Kidney (tissue), 14 donors: ENCODE data around the gene CUBN. TPM values are rescaled to one million over a fixed set of nuclear protein-coding genes. Genes with fewer than 3 reads are reported as not detected.
A peak's percentile ranks its signal among the peaks of the same experiment; 100 is the strongest.

Experiments
- DNase-seq, 5 donors: peaks; one replicate each; pipeline ENCODE4 v3.0.0-alpha.2; 2013 to 2020
- FAIRE-seq: peaks from 2 replicates; lab custom pipeline; 2012; peaks lifted over from hg19 to GRCh38; lab: Jason Lieb, UNC
- H3K27ac ChIP-seq, 2 donors: one replicate each; pipeline ENCODE4 v1.7.0; 2013; ENCODE audit warnings: low read depth in 2 of 2, low read length in 2 of 2, inconsistent platforms in 1 of 2
- H3K27me3 ChIP-seq: one replicate; pipeline ENCODE4 v1.7.1; 2013; ENCODE audit warnings: low read length, inconsistent platforms; ENCODE audit not compliant: control insufficient read depth, insufficient read depth
- H3K36me3 ChIP-seq, 3 donors: one replicate each; pipeline versions ENCODE4 v1.7.0 to v1.7.1; 2013; ENCODE audit warnings: low read length in 3 of 3, control low read depth in 1 of 3, inconsistent platforms in 1 of 3; ENCODE audit not compliant: insufficient read depth in 3 of 3, control insufficient read depth in 2 of 3
- H3K4me1 ChIP-seq, 3 donors: one replicate each; pipeline versions ENCODE4 v1.7.0 to v1.7.1; 2013; ENCODE audit warnings: low read length in 3 of 3, inconsistent platforms in 1 of 3, low read depth in 1 of 3; ENCODE audit not compliant: control insufficient read depth in 2 of 3, insufficient read depth in 2 of 3
- H3K4me3 ChIP-seq, 3 donors: one replicate each; pipeline versions ENCODE4 v1.7.0 to v1.8.1; 2013; ENCODE audit warnings: low read length in 3 of 3, control low read depth in 1 of 3, inconsistent platforms in 1 of 3
- H3K9ac ChIP-seq, 3 donors: one replicate each; pipeline versions ENCODE4 v1.7.0 to v1.7.1; 2013; ENCODE audit warnings: low read length in 3 of 3, control low read depth in 1 of 3, inconsistent platforms in 1 of 3
- H3K9me3 ChIP-seq, 3 donors: one replicate each; pipeline versions ENCODE4 v1.7.0 to v1.7.1; 2013; ENCODE audit warnings: low read length in 3 of 3, control low read depth in 1 of 3, inconsistent platforms in 1 of 3; ENCODE audit not compliant: control insufficient read depth in 2 of 3, insufficient read depth in 1 of 3
- intact Hi-C: fragments of 100-400 bp; cut with DNase I; formaldehyde crosslinking; loops from one replicate; pipeline ENCODE4 v1.11.1; 2022
- polyA plus RNA-seq: library from polyadenylated mRNA; stranded (reverse); fragments of 350-450 nt; fragmentation: Illumina TruSeq; extraction: RNeasy Lipid Tissue Mini Kit (QIAGEN cat#74804); gene quantifications from one replicate; pipeline ENCODE4 v1.2.3, GENCODE V29; 2014; ENCODE audit warnings: low read depth, low replicate concordance; ENCODE audit not compliant: insufficient read depth
- total RNA-seq: library from RNA; stranded (reverse); fragmentation: NEBNext Ultra II Directional; extraction: Animal tissue kit (Norgen Biotek cat#: 25700); gene quantifications from one replicate; pipeline ENCODE4 v1.2.1, GENCODE V29; 2021
- TF ChIP-seq, protein P1 (sequence below): IDR thresholded peaks from 3 replicates; pipeline ENCODE4 v1.5.1; 2012; ENCODE audit warnings: mild to moderate bottlenecking, moderate library complexity, borderline replicate concordance; ENCODE audit not compliant: insufficient read depth; ENCODE audit errors: extremely low read depth
- donor health status: control.
- donor health status: control.
- donor health status: control.
- donor health status: control.
- donor health status: control.
- donor health status: DM: yes; HTN: yes; CAD: no.
- donor health status: Normal renal cell carcinoma (clear cell type).

The CUBN gene
- total and polyA plus RNA-seq, 2 donors from 2014 or later, result 14.8 to 31.6 TPM

DNA sequence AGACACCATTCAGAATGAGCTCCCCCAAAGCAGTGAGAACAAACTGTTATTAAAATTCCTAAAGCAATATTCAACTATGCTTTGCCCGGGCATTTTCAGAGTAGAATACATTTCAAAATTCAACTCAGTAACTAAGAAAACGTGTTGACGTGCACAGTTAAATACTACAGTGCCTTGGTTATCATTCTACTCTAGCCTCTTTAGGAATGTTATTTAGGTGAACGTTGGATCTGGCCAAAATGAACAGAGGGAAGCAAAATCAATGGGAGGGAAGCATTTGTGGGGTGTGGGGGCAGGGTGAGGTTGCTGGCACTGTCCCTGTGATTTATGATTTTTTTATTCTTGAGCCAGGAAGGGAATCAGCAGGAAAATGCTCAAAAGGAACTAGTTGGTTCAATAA lies 339.8 kb downstream of the CUBN start:
- Histone ChIP-seq H3K27me3 (no peaks in the 10 kb centered on the region), H3K4me1 (peaks cover 0 to 2% (median 0%) of the 10 kb centered on the region in 3 donors), H3K9ac (no peak overlapping the region), H3K4me3 (peak overlapping the region in 2 of 3 donors; percentile 23 to 26), H3K9me3 (no peaks in the 10 kb centered on the region), H3K36me3 (no peaks in the 10 kb centered on the region), H3K27ac (no peak overlapping the region)
- TF ChIP-seq, protein P1, sequence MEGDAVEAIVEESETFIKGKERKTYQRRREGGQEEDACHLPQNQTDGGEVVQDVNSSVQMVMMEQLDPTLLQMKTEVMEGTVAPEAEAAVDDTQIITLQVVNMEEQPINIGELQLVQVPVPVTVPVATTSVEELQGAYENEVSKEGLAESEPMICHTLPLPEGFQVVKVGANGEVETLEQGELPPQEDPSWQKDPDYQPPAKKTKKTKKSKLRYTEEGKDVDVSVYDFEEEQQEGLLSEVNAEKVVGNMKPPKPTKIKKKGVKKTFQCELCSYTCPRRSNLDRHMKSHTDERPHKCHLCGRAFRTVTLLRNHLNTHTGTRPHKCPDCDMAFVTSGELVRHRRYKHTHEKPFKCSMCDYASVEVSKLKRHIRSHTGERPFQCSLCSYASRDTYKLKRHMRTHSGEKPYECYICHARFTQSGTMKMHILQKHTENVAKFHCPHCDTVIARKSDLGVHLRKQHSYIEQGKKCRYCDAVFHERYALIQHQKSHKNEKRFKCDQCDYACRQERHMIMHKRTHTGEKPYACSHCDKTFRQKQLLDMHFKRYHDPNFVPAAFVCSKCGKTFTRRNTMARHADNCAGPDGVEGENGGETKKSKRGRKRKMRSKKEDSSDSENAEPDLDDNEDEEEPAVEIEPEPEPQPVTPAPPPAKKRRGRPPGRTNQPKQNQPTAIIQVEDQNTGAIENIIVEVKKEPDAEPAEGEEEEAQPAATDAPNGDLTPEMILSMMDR, result no peak
- no peak for DNase-seq
- intact Hi-C loops, result no loop called here
- FAIRE-seq, result no peak

DNA sequence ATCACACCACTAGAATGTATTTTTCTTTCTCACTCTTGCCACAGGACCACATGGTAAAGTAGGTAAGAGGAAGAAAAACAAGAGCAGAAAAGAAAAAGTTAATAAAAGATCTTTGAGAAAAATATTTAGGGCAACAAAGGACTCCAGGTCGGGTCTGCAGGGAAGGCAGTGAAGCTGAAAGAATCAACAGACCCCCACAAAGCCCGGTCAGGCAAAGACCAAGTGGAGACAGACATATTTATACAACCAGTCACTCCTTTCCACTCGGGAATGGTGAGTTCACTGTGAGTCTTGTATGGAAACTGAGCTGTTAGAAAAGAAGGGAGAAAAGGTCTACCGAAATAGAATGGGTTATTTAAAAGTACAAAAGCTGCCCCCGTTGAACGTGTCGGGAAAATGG lies 340.4 kb downstream of the CUBN start:
- no peaks in the 10 kb centered on the region for H3K36me3 ChIP-seq
- DNase-seq (peak in 3 of 5 donors; percentile 29 to 58 (median 57)), FAIRE-seq (no peak)
- no peak overlapping the region for H3K27ac ChIP-seq
- TF ChIP-seq, protein P1, result no peak
- H3K27me3 ChIP-seq, result no peaks in the 10 kb centered on the region
- no peaks in the 10 kb centered on the region for H3K9me3 ChIP-seq
- peak overlapping the region in 2 of 3 donors; percentile 23 to 26 for H3K4me3 ChIP-seq
- peaks cover 0 to 2% (median 0%) of the 10 kb centered on the region in 3 donors for H3K4me1 ChIP-seq
- H3K9ac ChIP-seq, result no peak overlapping the region
- intact Hi-C loops, result no loop called here

- TF ChIP-seq, protein P1, result no peak
- H3K9ac ChIP-seq, result no peak overlapping the region
- DNase-seq (peak in 1 of 5 donors; percentile 45), FAIRE-seq (no peak)
- intact Hi-C loops, result no loop called here
- H3K4me1 ChIP-seq, result peaks cover 0 to 2% (median 0%) of the 10 kb centered on the region in 3 donors
- no peaks in the 10 kb centered on the region for H3K27me3 ChIP-seq
- H3K27ac ChIP-seq, result no peak overlapping the region
- H3K36me3 ChIP-seq, result no peaks in the 10 kb centered on the region
- peak overlapping the region in 1 of 3 donors; percentile 26 for H3K4me3 ChIP-seq
- H3K9me3 ChIP-seq, result no peaks in the 10 kb centered on the region
Observed at GRCh38 chr10:16788778-16789177, 340.8 kb downstream of the CUBN start.

DNA sequence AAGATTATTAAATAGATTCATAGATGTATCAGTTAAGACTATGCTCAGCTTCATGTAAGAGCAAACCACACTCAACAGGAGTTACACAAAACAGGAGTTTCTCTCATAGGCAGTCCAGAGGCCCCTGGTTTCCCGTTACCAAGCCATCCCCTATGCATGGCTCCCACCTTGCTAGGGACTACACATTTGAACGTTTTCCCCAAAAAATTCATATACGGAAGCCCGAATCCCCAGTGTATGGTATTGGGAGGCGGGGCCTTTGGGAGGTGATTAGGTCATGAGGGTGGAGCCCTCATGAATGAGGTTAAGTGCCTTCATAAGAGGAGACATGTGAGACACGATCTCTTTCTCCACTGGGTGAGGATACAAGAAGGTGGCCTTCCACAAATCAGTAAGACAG lies 341.5 kb downstream of the CUBN start:
- TF ChIP-seq, protein P1, result no peak
- DNase-seq, result no peak
- Histone ChIP-seq H3K4me1 (peaks cover 0 to 2% (median 0%) of the 10 kb centered on the region in 3 donors), H3K4me3 (no peak overlapping the region), H3K27me3 (no peaks in the 10 kb centered on the region), H3K9ac (no peak overlapping the region), H3K36me3 (no peaks in the 10 kb centered on the region), H3K27ac (no peak overlapping the region), H3K9me3 (no peaks in the 10 kb centered on the region)
- no peak for FAIRE-seq
- intact Hi-C loops, result no loop called here
